HG03469 (cell line): ENCODE results near the gene ARHGEF16.

Source experiments
- ATAC-seq: cut with Tn5 transposase; IDR thresholded peaks from one replicate; pipeline ENCODE4 v1.9.1; 2021; ENCODE audit warnings: mild to moderate bottlenecking, moderate library complexity, moderate number of reproducible peaks; ENCODE audit not compliant: unreplicated experiment

ARHGEF16 gene

GRCh38 chr1:3479511-3480368, 25.3 kb downstream of the ARHGEF16 start:
- ATAC-seq, result no peak

- ATAC-seq, result no peak
Measured at GRCh38 chr1:3480369-3480719, 25.9 kb downstream of the ARHGEF16 start.

GRCh38 chr1:3481046-3481445, 26.6 kb downstream of the ARHGEF16 start:
- ATAC-seq, result no peak

GRCh38 chr1:3481836-3482375, 27.4 kb downstream of the ARHGEF16 start:
- no peak for ATAC-seq

- ATAC-seq, result no peak
Measured at GRCh38 chr1:3482378-3482849, 27.9 kb downstream of the ARHGEF16 start.

GRCh38 chr1:3483380-3483779, 28.9 kb downstream of the ARHGEF16 start:
- no peak for ATAC-seq

GRCh38 chr1:3483801-3484444, 29.5 kb downstream of the ARHGEF16 start:
- ATAC-seq, result no peak

GRCh38 chr1:3485016-3485415, 30.6 kb downstream of the ARHGEF16 start:
- ATAC-seq, result no peak

- no peak for ATAC-seq
Measured at GRCh38 chr1:3488432-3488831, 34.0 kb downstream of the ARHGEF16 start.

- no peak for ATAC-seq
Measured at GRCh38 chr1:3490046-3490745, 35.7 kb downstream of the ARHGEF16 start.

GRCh38 chr1:3491291-3492246, 37.1 kb downstream of the ARHGEF16 start:
- ATAC-seq, result no peak

GRCh38 chr1:3492545-3493246, 38.2 kb downstream of the ARHGEF16 start:
- ATAC-seq, result no peak

- no peak for ATAC-seq
Measured at GRCh38 chr1:3494321-3495308, 40.1 kb downstream of the ARHGEF16 start.

- no peak for ATAC-seq
Measured at GRCh38 chr1:3495776-3496745, 41.6 kb downstream of the ARHGEF16 start.

GRCh38 chr1:3496916-3497315, 42.5 kb downstream of the ARHGEF16 start:
- ATAC-seq, result no peak

- no peak for ATAC-seq
Measured at GRCh38 chr1:3497521-3497920, 43.1 kb downstream of the ARHGEF16 start.

GRCh38 chr1:3498246-3498930, 43.9 kb downstream of the ARHGEF16 start:
- ATAC-seq, result no peak
